Measurements from ENCODE around the gene TMEM53. TPM values are rescaled to one million over a fixed set of nuclear protein-coding genes. Genes with fewer than 3 reads are reported as not detected.
A peak's percentile ranks its signal among the peaks of the same experiment; 100 is the strongest.

Gene TMEM53
- total RNA-seq, 1 experiment from 2014 or later: 6.2 TPM

- H3K36me3 Mint-ChIP-seq (ENCODE audit: insufficient read depth in 1 of 3, low read depth in 3 of 3): peaks cover 33 to 74% (median 70%) of the 10 kb centered on the region in 3 experiments; a peak in 6 of 7 replicates
- Histone ChIP-seq H3K23ac (ENCODE audit: insufficient read length, low read depth, low read length) (no peak overlapping the region), H3K56ac (ENCODE audit: insufficient read length, low read depth, low read length) (no peak overlapping the region), H2BK15ac (ENCODE audit: low read depth, low read length) (no peak overlapping the region), H3T11ph (ENCODE audit: low read length) (no peak overlapping the region), H3K14ac (ENCODE audit: insufficient read depth, low read length) (no peak overlapping the region), H3K9ac (ENCODE audit: extremely low read depth, insufficient read length, low read length) (no peak overlapping the region), H3K9me3 (ENCODE audit: control insufficient read depth, low read depth, low read length) (no peaks in the 10 kb centered on the region), H2AK5ac (ENCODE audit: insufficient read length, low read length) (no peak overlapping the region), H4K91ac (ENCODE audit: insufficient read length, low read depth, low read length) (no peak overlapping the region), H4K20me1 (ENCODE audit: control insufficient read depth, insufficient read depth, insufficient read length) (no peaks in the 10 kb centered on the region), H3K27ac (ENCODE audit: insufficient read length, low read depth, low read length) (no peak overlapping the region), H2BK120ac (ENCODE audit: low read depth, low read length, poor library complexity, severe bottlenecking) (no peak overlapping the region), H2BK5ac (ENCODE audit: insufficient read length, low read length) (no peak overlapping the region), H3K4me1 (ENCODE audit: insufficient read depth, low read length) (peaks cover 3% of the 10 kb centered on the region; the same call in 1 of the 2 replicates), H3K18ac (ENCODE audit: insufficient read length, low read depth, low read length) (no peak overlapping the region), H3K27me3 (ENCODE audit: insufficient read depth, low read length) (no peaks in the 10 kb centered on the region), H3K23me2 (ENCODE audit: insufficient read length, low read depth, low read length, poor library complexity, severe bottlenecking) (peaks cover 11% of the 10 kb centered on the region), H3K79me2 (ENCODE audit: insufficient read depth, low read length) (no peaks in the 10 kb centered on the region), H3K4me2 (ENCODE audit: insufficient read depth, insufficient read length, low read length) (no peak overlapping the region), H2BK12ac (ENCODE audit: insufficient read length, low read depth, low read length) (no peak overlapping the region), H3K4ac (ENCODE audit: low read depth, low read length) (no peak overlapping the region), H3K79me1 (ENCODE audit: insufficient read depth, low read depth, low read length, poor library complexity, severe bottlenecking) (peaks cover 4% of the 10 kb centered on the region), H2BK20ac (ENCODE audit: low read depth, low read length, poor library complexity, severe bottlenecking) (no peak overlapping the region), H4K8ac (replicated peaks; ENCODE audit: insufficient read length, low read depth, low read length) (no peak overlapping the region), H4K5ac (ENCODE audit: insufficient read length, low read depth, low read length) (no peak overlapping the region), H2AFZ (ENCODE audit: low read length) (no peak overlapping the region)
- no peaks in the 10 kb centered on the region for H3K9me3 Mint-ChIP-seq
- H3K4me1 Mint-ChIP-seq: peaks cover 13 to 14% of the 10 kb centered on the region in 2 experiments
- H3K27me3 Mint-ChIP-seq (ENCODE audit: low read depth): peaks cover 1% of the 10 kb centered on the region; the same call in 1 of the 2 replicates
- 0 out of 7 replicates have a peak overlapping the region, but pooled peaks of 1 of the 3 experiments have one; percentile 29 for H3K27ac Mint-ChIP-seq
- TF ChIP-seq CTCF (conservative IDR thresholded peaks at IDR 0.05): no peak
- DNase-seq: no peak
- no peak overlapping the region; a peak in 1 of 5 replicates for H3K4me3 Mint-ChIP-seq
- WGBS (ENCODE audit: extremely low coverage, insufficient read length, low lambda C conversion rate): no CpG with 5 or more reads among the region's 14 CpGs
These were observed 38.1 kb downstream of the TMEM53 start for GRCh38 chr1:44636083-44636687.
